ENCODE measurements around the gene RPS19. TPM values are rescaled to one million over a fixed set of nuclear protein-coding genes. Genes with fewer than 3 reads are reported as not detected.

Gene RPS19
- total and polyA plus RNA-seq, 3 donors from 2014 or later: 869 to 1,270 (median 1,199) TPM

- intact Hi-C loops (cut with DNase I; ENCODE audit: low total_unique reads): no loop called here
- Histone ChIP-seq H3K27me3 (no peaks in the 10 kb centered on the region), H3K4me1 (no peaks in the 10 kb centered on the region), H3K36me3 (ENCODE audit: low read depth, missing control alignments) (no peaks in the 10 kb centered on the region), H3K27ac (no peak overlapping the region), H3K4me3 (no peak overlapping the region), H3K9me3 (no peaks in the 10 kb centered on the region)
- 85 to 87% methylated on average over 12 of the region's 12 CpGs for WGBS, 2 donors
- no peak for DNase-seq
- TF ChIP-seq, protein P1, sequence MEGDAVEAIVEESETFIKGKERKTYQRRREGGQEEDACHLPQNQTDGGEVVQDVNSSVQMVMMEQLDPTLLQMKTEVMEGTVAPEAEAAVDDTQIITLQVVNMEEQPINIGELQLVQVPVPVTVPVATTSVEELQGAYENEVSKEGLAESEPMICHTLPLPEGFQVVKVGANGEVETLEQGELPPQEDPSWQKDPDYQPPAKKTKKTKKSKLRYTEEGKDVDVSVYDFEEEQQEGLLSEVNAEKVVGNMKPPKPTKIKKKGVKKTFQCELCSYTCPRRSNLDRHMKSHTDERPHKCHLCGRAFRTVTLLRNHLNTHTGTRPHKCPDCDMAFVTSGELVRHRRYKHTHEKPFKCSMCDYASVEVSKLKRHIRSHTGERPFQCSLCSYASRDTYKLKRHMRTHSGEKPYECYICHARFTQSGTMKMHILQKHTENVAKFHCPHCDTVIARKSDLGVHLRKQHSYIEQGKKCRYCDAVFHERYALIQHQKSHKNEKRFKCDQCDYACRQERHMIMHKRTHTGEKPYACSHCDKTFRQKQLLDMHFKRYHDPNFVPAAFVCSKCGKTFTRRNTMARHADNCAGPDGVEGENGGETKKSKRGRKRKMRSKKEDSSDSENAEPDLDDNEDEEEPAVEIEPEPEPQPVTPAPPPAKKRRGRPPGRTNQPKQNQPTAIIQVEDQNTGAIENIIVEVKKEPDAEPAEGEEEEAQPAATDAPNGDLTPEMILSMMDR (IDR thresholded peaks at IDR 0.05): no peak
- TF ChIP-seq POLR2A (IDR thresholded peaks at IDR 0.05): no peak
Observed at GRCh38 chr19:41868989-41869300, 8.9 kb downstream of the RPS19 start.

DNA sequence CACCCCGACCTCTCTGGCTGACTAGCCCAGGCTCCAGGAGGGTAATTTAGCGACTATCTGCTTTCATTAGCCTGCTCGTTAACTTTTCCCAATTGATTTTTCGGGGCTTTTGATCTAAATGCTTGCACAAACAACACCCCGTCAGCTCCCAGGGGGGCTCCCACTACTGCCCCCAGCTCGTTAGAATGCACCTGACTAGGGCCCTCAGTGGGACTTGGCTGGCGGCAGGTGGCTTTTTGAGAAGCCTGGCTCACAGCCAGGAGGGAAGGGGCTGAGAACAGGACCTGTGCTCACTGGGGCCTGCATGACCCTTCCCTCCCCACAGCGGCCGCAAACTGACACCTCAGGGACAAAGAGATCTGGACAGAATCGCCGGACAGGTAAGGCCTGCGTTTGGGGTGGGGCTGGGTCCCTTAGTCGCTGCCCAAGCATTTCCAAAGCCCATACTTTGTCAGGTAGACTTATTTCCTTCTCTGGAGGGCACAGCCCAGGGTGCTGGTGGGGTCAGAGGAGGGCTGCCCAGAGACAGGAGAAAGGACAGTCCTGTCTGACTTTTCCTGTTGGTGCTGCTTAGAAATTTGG, 9.4 kb downstream of the RPS19 start:
- DNase-seq: no peak
- TF ChIP-seq POLR2A (IDR thresholded peaks at IDR 0.05): no peak
- TF ChIP-seq, protein P1 (IDR thresholded peaks at IDR 0.05): no peak
- WGBS, 2 donors: 84 to 88% methylated on average over 9 to 13 of the region's 13 CpGs
- Histone ChIP-seq H3K4me3 (no peak overlapping the region), H3K36me3 (ENCODE audit: low read depth, missing control alignments) (no peaks in the 10 kb centered on the region), H3K27ac (no peak overlapping the region), H3K4me1 (no peaks in the 10 kb centered on the region), H3K27me3 (no peaks in the 10 kb centered on the region), H3K9me3 (no peaks in the 10 kb centered on the region)
- intact Hi-C loops (cut with DNase I; ENCODE audit: low total_unique reads): no loop called here

- Histone ChIP-seq H3K4me3 (no peak overlapping the region), H3K27me3 (no peaks in the 10 kb centered on the region), H3K9me3 (no peaks in the 10 kb centered on the region), H3K27ac (no peak overlapping the region), H3K36me3 (ENCODE audit: low read depth, missing control alignments) (no peaks in the 10 kb centered on the region), H3K4me1 (no peaks in the 10 kb centered on the region)
- no peak for TF ChIP-seq POLR2A (IDR thresholded peaks at IDR 0.05)
- TF ChIP-seq, protein P1 (IDR thresholded peaks at IDR 0.05): no peak
- WGBS, 2 donors: 45 to 79% methylated on average over 3 of the region's 3 CpGs
- intact Hi-C loops (cut with DNase I; ENCODE audit: low total_unique reads): loop anchor here (10.0 kb wide), 1 partner anchor 84 kb away; the partner anchor contains the start of gene RABAC1
- no peak for DNase-seq
Observed at GRCh38 chr19:41870401-41870873, 10.4 kb downstream of the RPS19 start.

DNA sequence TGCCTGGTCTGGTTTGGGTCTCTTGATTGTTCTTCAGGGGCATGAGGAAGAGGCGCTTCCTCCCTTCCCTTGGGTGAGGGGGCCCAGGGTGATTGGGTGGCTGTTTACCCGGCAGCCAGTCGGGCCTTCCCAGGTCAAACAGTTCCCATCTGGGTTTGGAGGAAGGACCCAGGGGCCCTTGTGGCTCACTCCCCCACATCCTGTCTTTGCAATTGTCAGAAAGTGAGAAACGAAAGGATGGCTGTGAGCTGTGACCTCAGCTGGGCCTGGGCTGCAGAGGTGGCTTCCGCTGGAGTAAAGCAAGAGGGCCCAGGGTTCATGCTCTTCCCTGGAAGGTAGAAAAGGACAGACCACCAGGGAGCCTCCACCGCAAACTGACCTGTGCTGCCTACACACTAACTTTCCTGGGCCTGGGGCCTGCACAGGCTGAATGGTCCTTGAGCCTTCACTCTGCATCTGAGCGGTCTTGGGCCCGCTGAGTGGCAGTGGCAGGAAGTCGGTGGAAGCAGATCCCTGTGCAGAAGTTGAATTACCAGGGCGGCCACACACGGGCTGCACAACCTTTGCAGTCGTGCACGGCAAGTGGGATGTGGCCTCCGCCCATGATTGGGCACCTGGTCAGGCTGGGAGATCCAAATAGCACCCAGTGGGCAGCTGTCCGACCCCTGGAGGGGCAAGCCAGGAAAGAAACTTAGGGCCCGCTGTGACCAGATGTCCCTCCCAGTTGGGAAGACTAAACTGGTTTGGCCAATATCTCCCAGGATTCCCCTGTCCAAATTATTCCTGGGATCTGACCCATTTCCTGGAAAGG, 11.7 kb downstream of the RPS19 start:
- DNase-seq: no peak
- H3K4me1 ChIP-seq: no peaks in the 10 kb centered on the region
- intact Hi-C loops (cut with DNase I; ENCODE audit: low total_unique reads): loop anchor here (10.0 kb wide), 1 partner anchor 83 kb away; the partner anchor contains the start of gene RABAC1
- no peaks in the 10 kb centered on the region for H3K27me3 ChIP-seq
- 60 to 72% methylated on average over 10 to 16 of the region's 16 CpGs for WGBS, 2 donors
- H3K9me3 ChIP-seq: no peaks in the 10 kb centered on the region
- no peaks in the 10 kb centered on the region for H3K36me3 ChIP-seq (ENCODE audit: low read depth, missing control alignments)
- no peak overlapping the region for H3K4me3 ChIP-seq
- TF ChIP-seq, protein P1 (IDR thresholded peaks at IDR 0.05): no peak
- TF ChIP-seq POLR2A (IDR thresholded peaks at IDR 0.05): no peak
- no peak overlapping the region for H3K27ac ChIP-seq

Data from testis (tissue), 3 donors.